KG1 (cell line): ENCODE data around the gene CFC1B.
"Not testable (repeated sequence)": the region's sequence is repeated elsewhere in the genome, so short reads cannot be mapped to it uniquely, and the experiment has no call there.

Experiments used
- DNase-seq: peaks from one replicate; lab custom pipeline; 2025; lab: John Stamatoyannopoulos, UW

The CFC1B gene

DNA sequence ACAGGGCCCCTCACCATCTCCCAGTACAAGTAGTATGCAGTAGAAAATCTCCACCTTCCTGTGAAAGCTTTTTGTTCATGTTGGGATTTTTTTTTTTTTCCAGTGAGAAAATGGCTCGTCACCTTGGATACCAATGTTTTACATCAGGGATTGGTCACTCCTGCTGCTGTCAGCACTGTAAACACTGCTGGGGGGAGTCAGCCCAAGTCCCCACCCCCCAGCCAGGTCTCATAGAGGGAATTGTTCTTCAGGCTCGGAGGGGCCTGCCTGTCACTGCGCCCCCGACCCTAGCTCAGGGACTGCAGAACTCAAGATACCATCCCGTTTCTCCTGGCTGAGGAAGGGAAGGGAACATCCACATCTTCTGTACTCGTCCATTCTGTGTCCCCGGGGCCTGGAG is at the start of gene CFC1B:
CFC1B (plus strand) TSS at position 231 of the 400 bp plus-strand sequence. CDS start 263 bp downstream, outside the sequence.
- DNase-seq, result not testable (repeated sequence)

DNA sequence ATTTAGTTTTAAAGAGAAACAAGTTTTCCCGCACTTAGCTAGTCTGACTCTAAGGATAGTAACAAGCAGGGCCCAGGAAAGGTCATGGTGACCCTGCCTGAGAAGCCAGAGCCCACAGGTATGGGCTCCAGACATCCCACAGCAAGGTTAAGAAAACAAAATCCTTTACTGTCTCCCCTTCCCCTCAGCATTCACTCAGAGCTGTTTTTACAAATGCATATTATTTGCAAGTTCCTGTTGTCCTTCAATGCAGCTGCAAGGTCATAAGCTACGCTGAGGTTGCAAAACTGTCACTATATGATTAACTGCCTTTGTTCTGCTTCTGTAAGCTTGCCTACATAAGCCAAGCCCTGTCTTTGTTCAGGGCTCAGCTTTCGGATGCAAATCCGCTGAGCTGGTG is 29.9 kb upstream of the CFC1B start:
- DNase-seq, result not testable (repeated sequence)

DNA sequence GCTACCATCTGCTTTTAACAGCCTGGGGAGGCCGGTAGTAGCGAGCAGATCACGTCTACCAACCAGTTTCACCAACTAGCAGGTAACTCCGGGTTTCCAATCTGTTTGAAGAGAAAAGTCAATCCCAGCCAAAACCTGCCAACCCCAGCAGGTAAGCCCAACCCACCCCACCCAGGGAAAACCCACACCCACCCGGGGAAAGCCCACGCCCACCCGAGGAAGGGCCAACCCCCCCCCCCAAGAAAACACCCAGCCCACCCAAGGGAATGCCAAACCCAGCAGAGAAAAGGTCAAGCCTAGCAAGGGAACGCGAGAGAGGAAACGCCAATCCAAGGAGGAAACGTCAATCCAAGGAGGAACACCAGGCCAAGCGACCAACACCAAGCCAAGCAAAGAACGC is 11.8 kb upstream of the CFC1B start, which contains the start of gene POTEI:
POTEI (minus strand) TSS at position 101 of the 400 bp plus-strand sequence; CDS start at position 8, 93 bp downstream.
- DNase-seq, result not testable (repeated sequence)

- DNase-seq, result not testable (repeated sequence)
Measured at GRCh38 chr2:130510807-130511746, 9.9 kb upstream of the CFC1B start.

GRCh38 chr2:130511747-130512451 is 9.1 kb upstream of the CFC1B start:
- DNase-seq, result not testable (repeated sequence)

DNA sequence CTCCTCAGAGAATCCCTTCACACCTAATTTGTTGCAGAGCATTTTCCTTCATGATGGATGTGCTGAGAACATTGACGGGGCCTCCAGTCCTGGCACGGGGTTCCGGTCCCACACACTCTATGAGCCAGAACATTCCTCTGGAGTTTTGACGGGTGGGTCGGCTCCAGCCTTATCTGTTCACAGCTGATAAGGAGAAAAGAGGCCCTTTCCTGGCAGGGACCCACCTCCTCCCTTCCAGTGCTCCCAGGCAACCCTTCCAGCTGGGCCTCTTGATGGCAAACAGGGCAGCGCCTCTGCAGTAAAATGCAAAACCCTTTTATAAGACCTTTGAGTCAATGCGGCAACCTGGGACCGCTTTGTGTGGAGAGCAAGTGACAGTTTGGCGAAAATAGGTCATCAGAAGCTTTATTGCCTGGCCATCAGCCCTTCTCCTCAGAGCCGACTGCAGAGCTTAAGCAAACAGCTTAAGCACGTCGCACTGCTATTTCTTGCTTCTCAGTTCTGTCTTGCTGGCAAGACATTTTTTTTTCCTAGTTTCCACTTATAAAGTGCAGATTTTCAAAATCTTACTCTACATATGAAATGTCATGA is 2.4 kb upstream of the CFC1B start:
- DNase-seq, result not testable (repeated sequence)

- DNase-seq, result not testable (repeated sequence)
Measured at GRCh38 chr2:130522390-130522789, 1.4 kb downstream of the CFC1B start.

DNA sequence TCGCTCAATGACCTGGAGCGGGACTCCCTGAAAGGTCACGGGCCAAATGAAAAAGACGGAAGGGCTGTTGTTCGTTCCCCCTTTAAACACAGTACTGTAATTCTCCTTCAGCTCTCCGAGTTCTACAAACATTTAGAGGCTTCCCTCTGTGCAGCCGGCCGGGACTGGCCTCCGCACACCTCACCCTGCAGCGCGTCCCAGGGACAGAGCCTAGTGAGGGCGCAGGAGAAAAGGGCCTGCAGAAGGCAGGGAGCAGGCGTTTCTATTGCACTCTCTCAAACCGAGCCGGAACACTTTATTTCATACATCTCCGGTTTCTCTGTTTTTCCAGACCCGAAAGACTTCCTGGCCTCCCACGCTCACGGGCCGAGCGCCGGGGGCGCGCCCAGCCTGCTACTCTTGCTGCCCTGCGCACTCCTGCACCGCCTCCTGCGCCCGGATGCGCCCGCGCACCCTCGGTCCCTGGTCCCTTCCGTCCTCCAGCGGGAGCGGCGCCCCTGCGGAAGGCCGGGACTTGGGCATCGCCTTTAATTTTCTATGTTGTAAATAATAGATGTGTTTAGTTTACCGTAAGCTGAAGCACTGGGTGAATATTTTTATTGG is 6.4 kb downstream of the CFC1B start:
- not testable (repeated sequence) for DNase-seq

- not testable (repeated sequence) for DNase-seq
Measured at GRCh38 chr2:130529545-130529944, 8.5 kb downstream of the CFC1B start.

DNA sequence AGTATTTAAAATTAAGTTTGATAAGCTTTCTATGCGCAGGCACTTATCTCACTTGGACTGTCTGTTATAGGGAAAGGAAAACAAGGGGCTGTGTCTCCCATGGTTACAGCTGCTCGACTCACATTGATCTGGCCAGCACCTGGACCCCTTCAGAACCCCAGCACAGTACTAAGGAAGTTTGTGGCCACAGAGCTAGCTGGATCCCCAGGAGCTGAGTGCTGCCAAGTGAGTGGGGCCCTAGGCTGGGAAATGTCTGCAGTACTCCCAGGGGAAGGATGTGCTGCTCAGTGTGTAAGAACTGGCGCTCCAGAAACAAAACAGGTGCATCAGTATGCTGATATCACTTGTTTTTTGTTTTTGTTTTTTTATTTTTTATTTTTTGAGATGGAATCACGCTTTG is 9.2 kb downstream of the CFC1B start:
- DNase-seq, result not testable (repeated sequence)

DNA sequence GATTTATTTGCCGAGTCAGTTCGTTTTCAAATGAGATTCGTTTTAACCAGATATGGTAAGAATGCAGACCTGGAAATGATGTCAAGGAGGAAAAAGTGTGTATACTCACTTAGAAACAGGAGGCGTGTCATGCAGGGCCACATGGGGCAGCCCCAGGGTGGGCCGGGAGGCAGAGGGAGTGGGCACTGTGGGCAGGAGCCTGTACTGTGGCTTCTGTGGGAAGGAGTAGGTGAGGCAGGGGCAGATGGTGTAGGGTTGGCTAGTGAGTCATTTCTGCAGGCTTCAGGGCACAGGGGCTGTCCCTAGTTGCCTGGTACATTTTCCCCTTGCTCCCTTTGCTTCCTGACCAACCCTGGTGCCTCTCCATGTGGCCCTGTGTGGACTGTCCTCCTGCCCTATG is 10.2 kb downstream of the CFC1B start:
- not testable (repeated sequence) for DNase-seq

DNA sequence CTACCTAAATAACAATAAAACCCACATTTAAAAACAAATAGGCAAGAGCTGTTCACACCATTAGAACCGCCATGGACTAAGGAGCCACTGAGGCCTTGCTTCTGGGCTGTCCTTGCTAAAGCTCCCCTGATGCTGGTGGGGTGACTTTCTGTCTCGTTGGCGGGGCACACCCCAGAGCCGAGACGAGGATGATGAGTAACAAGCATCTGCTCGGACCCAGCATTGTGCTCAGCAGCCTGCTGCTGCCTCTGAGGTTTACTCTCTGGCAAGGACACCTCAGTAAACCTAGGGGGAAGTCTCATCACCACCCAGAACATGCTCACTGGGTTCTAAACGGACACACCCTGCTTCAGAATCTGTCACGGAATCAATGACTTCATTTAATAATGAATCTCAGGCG is 10.7 kb downstream of the CFC1B start:
- DNase-seq, result not testable (repeated sequence)

- not testable (repeated sequence) for DNase-seq
Measured at GRCh38 chr2:130536654-130537053, 15.6 kb downstream of the CFC1B start.

- not testable (repeated sequence) for DNase-seq
Measured at GRCh38 chr2:130538271-130538670, 17.2 kb downstream of the CFC1B start.

DNA sequence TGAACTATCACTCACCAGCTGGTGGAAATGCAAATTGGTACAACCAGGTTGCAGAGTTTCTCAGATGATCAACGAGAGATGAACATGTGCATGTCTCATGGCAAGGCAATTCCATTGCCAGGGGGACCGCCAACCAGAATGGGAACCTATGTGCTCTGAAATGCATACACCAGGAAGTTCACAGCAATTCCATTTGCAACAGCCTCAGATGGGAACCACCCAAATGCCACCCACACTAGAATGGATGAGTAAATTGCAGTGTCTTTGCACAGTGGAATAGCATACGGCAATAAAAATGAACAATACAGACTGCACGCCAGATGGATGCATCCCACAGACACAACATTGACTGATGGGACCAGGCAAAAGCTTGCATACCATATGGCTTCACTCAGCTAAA is 21.8 kb downstream of the CFC1B start:
- not testable (repeated sequence) for DNase-seq

- not testable (repeated sequence) for DNase-seq
Measured at GRCh38 chr2:130543785-130544528, 22.9 kb downstream of the CFC1B start.

DNA sequence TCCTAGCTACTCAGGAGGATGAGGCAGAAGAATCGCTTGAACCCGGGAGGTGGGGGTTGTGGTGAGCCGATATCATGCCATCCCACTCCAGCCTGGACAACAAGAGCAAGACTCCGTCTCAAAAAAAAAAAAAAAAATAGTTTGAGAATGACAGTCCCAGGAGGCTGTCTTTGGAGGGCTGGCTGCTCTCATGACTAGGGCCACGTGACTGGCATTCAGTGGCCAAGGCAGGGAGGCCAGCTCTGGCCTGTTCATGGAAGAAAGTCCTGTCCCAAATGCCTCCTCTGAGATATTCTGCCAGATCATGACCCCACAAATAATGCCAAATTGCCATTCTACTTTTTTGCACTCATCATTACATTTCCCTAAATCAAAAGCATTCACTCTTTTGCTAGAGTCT is 24.0 kb downstream of the CFC1B start:
- not testable (repeated sequence) for DNase-seq

- DNase-seq, result not testable (repeated sequence)
Measured at GRCh38 chr2:130548418-130548817, 27.4 kb downstream of the CFC1B start.

DNA sequence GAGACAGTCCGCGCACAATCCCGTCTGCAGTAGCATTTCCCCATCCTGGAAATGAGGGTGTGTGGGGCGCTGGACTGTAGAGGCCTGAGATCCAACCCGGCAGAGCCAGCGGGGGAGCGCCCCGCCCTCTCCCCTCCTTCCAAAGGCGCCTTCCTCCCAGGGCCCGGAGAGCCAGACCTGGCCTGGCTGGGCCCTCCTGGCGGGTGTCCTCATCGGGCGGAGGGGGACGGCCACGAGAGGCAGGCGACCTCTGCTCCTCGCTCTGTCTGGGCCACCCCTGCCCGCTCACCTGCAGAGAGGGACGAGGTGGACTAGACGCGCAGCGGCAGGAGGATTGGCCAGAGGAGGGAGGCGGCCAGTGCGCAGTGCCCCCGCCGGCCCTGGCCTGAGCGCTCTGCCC is 28.5 kb downstream of the CFC1B start:
- DNase-seq, result not testable (repeated sequence)

- DNase-seq, result not testable (repeated sequence)
Measured at GRCh38 chr2:130554178-130554577, 33.2 kb downstream of the CFC1B start.

GRCh38 chr2:130556441-130556840 is 35.4 kb downstream of the CFC1B start:
- not testable (repeated sequence) for DNase-seq
